Astrocyte (in vitro differentiated cells and primary cell): ENCODE measurements around the gene TNFRSF19. TPM values are rescaled to one million over a fixed set of nuclear protein-coding genes. Genes with fewer than 3 reads are reported as not detected.

Experiments used
- DNase-seq: peaks from one replicate; pipeline ENCODE4 v3.0.0-alpha.2; 2010; ENCODE audit warnings: low read depth
- FAIRE-seq: peaks from 2 replicates; lab custom pipeline; 2011; peaks lifted over from hg19 to GRCh38; lab: Jason Lieb, UNC
- H2AFZ ChIP-seq: 2 replicates; pipeline ENCODE4 v1.6.0; 2012; ENCODE audit warnings: low read depth, low read length, inconsistent platforms
- H3K27ac ChIP-seq: 2 replicates; pipeline ENCODE4 v1.5.1; 2011; ENCODE audit warnings: low read depth, low read length, inconsistent platforms
- H3K27me3 ChIP-seq: 2 replicates; pipeline ENCODE4 v1.6.0; 2011; ENCODE audit warnings: low read length, inconsistent platforms; ENCODE audit not compliant: insufficient read depth
- H3K36me3 ChIP-seq: 2 replicates; pipeline ENCODE4 v1.5.1; 2011; ENCODE audit warnings: low read length, inconsistent platforms; ENCODE audit not compliant: insufficient read depth
- H3K4me1 ChIP-seq: 2 replicates; pipeline ENCODE4 v1.5.1; 2011; ENCODE audit warnings: low read length, inconsistent platforms; ENCODE audit not compliant: insufficient read depth
- H3K4me2 ChIP-seq: 2 replicates; pipeline ENCODE4 v1.6.0; 2012; ENCODE audit warnings: low read length, inconsistent platforms
- H3K4me3 ChIP-seq: 2 replicates; pipeline ENCODE4 v1.5.1; 2011; ENCODE audit warnings: low read depth, mild to moderate bottlenecking, low read length, inconsistent platforms; ENCODE audit not compliant: insufficient read depth
- H3K79me2 ChIP-seq: 2 replicates; pipeline ENCODE4 v1.6.0; 2012; ENCODE audit warnings: mild to moderate bottlenecking, low read length, inconsistent platforms; ENCODE audit not compliant: insufficient read depth
- H3K9ac ChIP-seq: 2 replicates; pipeline ENCODE4 v1.6.0; 2012; ENCODE audit warnings: mild to moderate bottlenecking, low read length, inconsistent platforms
- H3K9me3 ChIP-seq: 2 replicates; pipeline ENCODE4 v1.5.1; 2012; ENCODE audit warnings: low read depth, mild to moderate bottlenecking, low read length, inconsistent platforms; ENCODE audit not compliant: insufficient read depth
- H4K20me1 ChIP-seq: 2 replicates; pipeline ENCODE4 v1.6.0; 2012; ENCODE audit warnings: low read length, inconsistent platforms; ENCODE audit not compliant: insufficient read depth
- H3K27ac Mint-ChIP-seq: one replicate; pipeline ENCODE4 v1.8.0; 2021; ENCODE audit warnings: mild to moderate bottlenecking, mixed read lengths; ENCODE audit not compliant: unreplicated experiment
- H3K27me3 Mint-ChIP-seq: one replicate; pipeline ENCODE4 v1.8.0; 2021; ENCODE audit warnings: low read depth, mixed read lengths; ENCODE audit not compliant: unreplicated experiment
- H3K36me3 Mint-ChIP-seq: one replicate; pipeline ENCODE4 v1.8.0; 2021; ENCODE audit warnings: low read depth, mixed read lengths; ENCODE audit not compliant: unreplicated experiment
- H3K4me1 Mint-ChIP-seq: one replicate; pipeline ENCODE4 v1.8.0; 2021; ENCODE audit warnings: low read depth, mixed read lengths; ENCODE audit not compliant: unreplicated experiment
- H3K4me3 Mint-ChIP-seq: one replicate; pipeline ENCODE4 v1.8.0; 2021; ENCODE audit warnings: mild to moderate bottlenecking, moderate library complexity, mixed read lengths; ENCODE audit not compliant: unreplicated experiment
- H3K9me3 Mint-ChIP-seq: one replicate; pipeline ENCODE4 v1.8.0; 2021; ENCODE audit warnings: mild to moderate bottlenecking, mixed read lengths; ENCODE audit not compliant: unreplicated experiment
- CTCF ChIP-seq: IDR thresholded peaks from 2 replicates; pipeline ENCODE4 v1.5.1; 2011; ENCODE audit warnings: low read depth, mild to moderate bottlenecking, inconsistent platforms, low read length, moderate library complexity; ENCODE audit not compliant: insufficient read depth
- EZH2 ChIP-seq: IDR thresholded peaks from 2 replicates; pipeline ENCODE4 v1.6.1; 2012; ENCODE audit warnings: mild to moderate bottlenecking, low read length, inconsistent platforms; ENCODE audit not compliant: insufficient read depth
- total RNA-seq: library from RNA; stranded (reverse); gene quantifications from 2 replicates; pipeline ENCODE4 v1.2.1, GENCODE V29; 2021

Gene TNFRSF19
- total RNA-seq, 1 donor from 2014 or later: 27.8 TPM

DNA sequence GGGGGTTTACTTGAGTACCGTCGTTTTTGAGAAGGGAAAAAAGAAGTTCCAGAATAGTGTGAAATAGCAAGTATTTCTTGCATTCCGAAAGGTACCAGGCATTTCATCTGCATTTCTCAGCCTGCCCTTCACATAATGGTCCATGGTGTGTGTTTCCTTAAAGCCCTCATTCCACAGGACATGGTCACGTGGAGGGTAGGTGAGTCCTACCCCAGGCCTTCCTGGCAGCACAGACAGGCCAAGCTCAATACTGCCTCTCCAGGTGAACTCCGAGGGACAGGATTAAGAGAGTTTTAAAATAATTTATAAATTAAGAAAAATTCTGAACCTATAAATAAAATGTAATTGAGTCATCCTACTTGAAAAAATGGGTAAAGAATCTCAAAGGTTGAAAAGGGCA lies 64.7 kb downstream of the TNFRSF19 start:
- H2AFZ ChIP-seq: no peak overlapping the region
- H3K9me3 ChIP-seq: no peaks in the 10 kb centered on the region
- H3K4me3 ChIP-seq: no peak overlapping the region
- TF ChIP-seq CTCF: no peak
- TF ChIP-seq EZH2: no peak
- H3K36me3 ChIP-seq: no peaks in the 10 kb centered on the region
- H3K27ac Mint-ChIP-seq: no peak overlapping the region
- FAIRE-seq (no peak), DNase-seq (no peak)
- H3K79me2 ChIP-seq: peaks cover 3% of the 10 kb centered on the region
- no peak overlapping the region for H3K9ac ChIP-seq
- H3K4me1 Mint-ChIP-seq: peaks cover 18% of the 10 kb centered on the region
- no peaks in the 10 kb centered on the region for H3K4me1 ChIP-seq
- no peaks in the 10 kb centered on the region for H3K9me3 Mint-ChIP-seq
- H3K4me2 ChIP-seq: no peak overlapping the region
- H4K20me1 ChIP-seq: no peaks in the 10 kb centered on the region
- no peaks in the 10 kb centered on the region for H3K27me3 Mint-ChIP-seq
- H3K27ac ChIP-seq: no peak overlapping the region
- H3K36me3 Mint-ChIP-seq: peaks cover 19% of the 10 kb centered on the region
- no peak overlapping the region for H3K4me3 Mint-ChIP-seq
- no peaks in the 10 kb centered on the region for H3K27me3 ChIP-seq

GRCh38 chr13:23636360-23636759 lies 66.1 kb downstream of the TNFRSF19 start:
- Histone ChIP-seq H3K79me2 (peaks cover 3% of the 10 kb centered on the region), H3K27ac (no peak overlapping the region), H3K9me3 (no peaks in the 10 kb centered on the region), H3K27me3 (no peaks in the 10 kb centered on the region), H3K4me1 (no peaks in the 10 kb centered on the region), H3K4me2 (no peak overlapping the region), H2AFZ (no peak overlapping the region), H4K20me1 (no peaks in the 10 kb centered on the region), H3K9ac (no peak overlapping the region), H3K36me3 (no peaks in the 10 kb centered on the region), H3K4me3 (no peak overlapping the region)
- Mint-ChIP-seq H3K9me3 (no peaks in the 10 kb centered on the region), H3K36me3 (peaks cover 21% of the 10 kb centered on the region), H3K27ac (peak overlapping the region; percentile 63), H3K4me1 (peaks cover 16% of the 10 kb centered on the region), H3K4me3 (no peak overlapping the region), H3K27me3 (no peaks in the 10 kb centered on the region)
- FAIRE-seq (peak; percentile 34), DNase-seq (no peak)
- TF ChIP-seq CTCF (no peak), EZH2 (no peak)

GRCh38 chr13:23637829-23638228 lies 67.6 kb downstream of the TNFRSF19 start:
- Mint-ChIP-seq H3K4me1 (peaks cover 13% of the 10 kb centered on the region), H3K27me3 (no peaks in the 10 kb centered on the region), H3K9me3 (no peaks in the 10 kb centered on the region), H3K36me3 (peaks cover 18% of the 10 kb centered on the region), H3K27ac (no peak overlapping the region), H3K4me3 (no peak overlapping the region)
- H2AFZ ChIP-seq: no peak overlapping the region
- DNase-seq (no peak), FAIRE-seq (no peak)
- H3K36me3 ChIP-seq: no peaks in the 10 kb centered on the region
- H3K4me2 ChIP-seq: no peak overlapping the region
- H3K79me2 ChIP-seq: peaks cover 3% of the 10 kb centered on the region
- no peaks in the 10 kb centered on the region for H4K20me1 ChIP-seq
- no peaks in the 10 kb centered on the region for H3K9me3 ChIP-seq
- H3K4me1 ChIP-seq: no peaks in the 10 kb centered on the region
- H3K27me3 ChIP-seq: no peaks in the 10 kb centered on the region
- TF ChIP-seq CTCF (no peak), EZH2 (no peak)
- H3K4me3 ChIP-seq: no peak overlapping the region
- no peak overlapping the region for H3K9ac ChIP-seq
- no peak overlapping the region for H3K27ac ChIP-seq
